HCT116 (cell line): Measurements from ENCODE around the gene LHCGR. TPM values are rescaled to one million over a fixed set of nuclear protein-coding genes. Genes with fewer than 3 reads are reported as not detected.

Experiments
- ATAC-seq: fragments of 200-7000 bp; cut with Tn5 transposase; 2 replicates; pipeline ENCODE4 v1.9.1; 2020; ENCODE audit warnings: mild to moderate bottlenecking, moderate library complexity
- BruUV-seq: library from RNA; stranded (reverse); fragments of 400-500 nt; replicated peaks from 2 replicates; lab custom pipeline; 2021; lab: Mats Ljungman, UMichigan
- CTCF ChIA-PET: fragments of 300-600 bp; sonication (Branson Sonifier 250); formaldehyde crosslinking; loops from one replicate; lab custom pipeline; 2021; ENCODE audit warnings: antibody characterized with exemption; lab: Charles Lee
- POLR2A ChIA-PET: fragments of 300-600, 350-600 bp; sonication (Branson Sonifier 250); formaldehyde crosslinking; loops from one replicate; lab custom pipeline; 2021; ENCODE audit warnings: antibody characterized with exemption; lab: Charles Lee
- RAD21 ChIA-PET, 2 experiments: fragments of 300-600 bp; sonication (Branson Sonifier 250); formaldehyde crosslinking; loops; one replicate each; lab custom pipeline; 2023; ENCODE audit warnings: low total read pairs in 2 of 2; ENCODE audit not compliant: uncharacterized antibody in 2 of 2, unreplicated experiment in 2 of 2, low non-redundant PET in 1 of 2; lab: Charles Lee
- DNase-seq: peaks from one replicate; pipeline ENCODE4 v3.0.0-alpha.2; 2010; ENCODE audit warnings: low read depth, low spot score
- H2AFZ ChIP-seq: fragments of 200-600 bp; shearing (Covaris generic), sonication (generic); 2 replicates; pipeline ENCODE4 v1.6.1; 2017; ENCODE audit warnings: low read depth, mixed run types, mixed read lengths, antibody characterized with exemption, low read length; ENCODE audit not compliant: poor library complexity, severe bottlenecking
- H3K27ac ChIP-seq: 2 replicates; pipeline ENCODE4 v1.5.1; 2012; ENCODE audit warnings: low read depth, low read length
- H3K27me3 ChIP-seq: fragments of 200-600 bp; sonication (generic); 2 replicates; pipeline ENCODE4 v1.6.1; 2016; ENCODE audit warnings: mixed run types, low read length, mixed read lengths; ENCODE audit not compliant: insufficient read depth
- H3K36me3 ChIP-seq, 2 experiments: fragments of 200-500 bp in 1 of 2; fragments of 200-600 bp in 1 of 2; sonication (Bioruptor generic) in 1 of 2; sonication (generic) in 1 of 2; 2 replicates each; pipeline versions ENCODE4 v1.5.1 to v1.6.1; 2014 to 2016; ENCODE audit warnings: low read length in 2 of 2, inconsistent platforms in 1 of 2, mixed read lengths in 1 of 2, mixed run types in 1 of 2; ENCODE audit not compliant: insufficient read depth in 2 of 2, control insufficient read depth in 1 of 2
- H3K4me1 ChIP-seq, 2 experiments: fragments of 200-600 bp in 1 of 2; sonication (generic) in 1 of 2; 2 replicates each; pipeline versions ENCODE4 v1.5.1 to v1.6.1; 2012 to 2017; ENCODE audit warnings: low read length in 2 of 2, inconsistent platforms in 1 of 2, mild to moderate bottlenecking in 1 of 2, mixed read lengths in 1 of 2, mixed run types in 1 of 2, moderate library complexity in 1 of 2; ENCODE audit not compliant: insufficient read depth in 2 of 2, control insufficient read depth in 1 of 2
- H3K4me2 ChIP-seq: fragments of 200-600 bp; sonication (generic); 2 replicates; pipeline ENCODE4 v1.6.1; 2017; ENCODE audit warnings: mixed run types, low read length, mixed read lengths
- H3K4me3 ChIP-seq, 2 experiments: fragments of 200-600 bp in 1 of 2; sonication (generic) in 1 of 2; replicated peaks in 1 of 2; 2 replicates each; pipeline ENCODE4 v1.5.1; 2011 to 2016; ENCODE audit warnings: low read length in 2 of 2, control low read depth in 1 of 2, low read depth in 1 of 2, mild to moderate bottlenecking in 1 of 2, mixed read lengths in 1 of 2, mixed run types in 1 of 2
- H3K79me2 ChIP-seq: fragments of 200-600 bp; sonication (generic); 2 replicates; pipeline ENCODE4 v1.6.1; 2017; ENCODE audit warnings: mild to moderate bottlenecking, mixed run types, low read length, moderate library complexity, mixed read lengths; ENCODE audit not compliant: insufficient read depth
- H3K9ac ChIP-seq: fragments of 200-600 bp; sonication (generic); 2 replicates; pipeline ENCODE4 v1.6.1; 2016; ENCODE audit warnings: low read length, mixed read lengths
- H3K9me2 ChIP-seq: fragments of 200-600 bp; sonication (generic), shearing (Covaris generic); 2 replicates; pipeline ENCODE4 v1.6.1; 2017; ENCODE audit warnings: mixed run types, mild to moderate bottlenecking, moderate library complexity; ENCODE audit not compliant: insufficient read depth
- H3K9me3 ChIP-seq, 2 experiments: fragments of 200-500 bp in 1 of 2; fragments of 200-600 bp in 1 of 2; sonication (Bioruptor generic) in 1 of 2; sonication (generic) in 1 of 2; 2 replicates each; pipeline ENCODE4 v1.6.1; 2014 to 2017; ENCODE audit warnings: low read length in 2 of 2, mixed read lengths in 2 of 2, inconsistent platforms in 1 of 2, low read depth in 1 of 2, mild to moderate bottlenecking in 1 of 2, mixed run types in 1 of 2, moderate library complexity in 1 of 2; ENCODE audit not compliant: control insufficient read depth in 1 of 2, insufficient read depth in 1 of 2
- H4K20me1 ChIP-seq: fragments of 200-600 bp; sonication (generic), shearing (Covaris generic); 2 replicates; pipeline ENCODE4 v1.6.1; 2017; ENCODE audit warnings: mixed run types, mild to moderate bottlenecking, moderate library complexity; ENCODE audit not compliant: insufficient read depth
- ATF3 ChIP-seq: IDR thresholded peaks from 2 replicates; pipeline ENCODE4 v1.6.1; 2012
- CBX3 ChIP-seq: IDR thresholded peaks from 2 replicates; pipeline ENCODE4 v1.6.1; 2012; ENCODE audit warnings: low read depth
- CEBPB ChIP-seq: IDR thresholded peaks from 2 replicates; pipeline ENCODE4 v1.6.1; 2012; ENCODE audit warnings: low read depth
- ELF1 ChIP-seq: IDR thresholded peaks from 2 replicates; pipeline ENCODE4 v1.6.1; 2012; ENCODE audit warnings: low read depth, borderline replicate concordance
- EZH2 ChIP-seq: fragments of 200-600 bp; sonication (generic); IDR thresholded peaks from 2 replicates; pipeline ENCODE4 v1.6.1; 2017; ENCODE audit warnings: antibody characterized with exemption, mixed run types
- POLR2AphosphoS5 ChIP-seq: IDR thresholded peaks from 2 replicates; pipeline ENCODE4 v1.6.1; 2011; ENCODE audit warnings: mild to moderate bottlenecking, low read depth, low read length, moderate library complexity
- SP1 ChIP-seq: IDR thresholded peaks from 2 replicates; pipeline ENCODE4 v1.6.1; 2012; ENCODE audit warnings: low read depth
- ZNF274 ChIP-seq: fragments of 200-500 bp; sonication (Bioruptor generic); IDR thresholded peaks from 2 replicates; pipeline ENCODE4 v1.6.1; 2014; ENCODE audit warnings: mild to moderate bottlenecking, low read depth, low read length, inconsistent platforms
- intact Hi-C: fragments of 100-400 bp; cut with micrococcal nuclease; formaldehyde crosslinking; loops from 2 replicates; pipeline ENCODE4 v1.10.0; 2022
- total RNA-seq: library from RNA; stranded (reverse); gene quantifications from one replicate; pipeline ENCODE4 v1.2.1, GENCODE V29; 2021; ENCODE audit not compliant: unreplicated experiment
- TF ChIP-seq, protein P1 (sequence below): IDR thresholded peaks from 2 replicates; pipeline ENCODE4 v1.6.1; 2012; ENCODE audit warnings: low read depth

Gene LHCGR
- total RNA-seq, 1 experiment from 2014 or later: not detected

GRCh38 chr2:48699348-48699930 lies 56.1 kb downstream of the LHCGR start:
- H3K9me3 ChIP-seq: no peaks in the 10 kb centered on the region
- intact Hi-C loops: no loop called here
- TF ChIP-seq EZH2 (no peak), ATF3 (no peak), CEBPB (no peak), CBX3 (no peak), ZNF274 (no peak), ELF1 (no peak), SP1 (no peak), POLR2AphosphoS5 (no peak)
- TF ChIP-seq, protein P1, sequence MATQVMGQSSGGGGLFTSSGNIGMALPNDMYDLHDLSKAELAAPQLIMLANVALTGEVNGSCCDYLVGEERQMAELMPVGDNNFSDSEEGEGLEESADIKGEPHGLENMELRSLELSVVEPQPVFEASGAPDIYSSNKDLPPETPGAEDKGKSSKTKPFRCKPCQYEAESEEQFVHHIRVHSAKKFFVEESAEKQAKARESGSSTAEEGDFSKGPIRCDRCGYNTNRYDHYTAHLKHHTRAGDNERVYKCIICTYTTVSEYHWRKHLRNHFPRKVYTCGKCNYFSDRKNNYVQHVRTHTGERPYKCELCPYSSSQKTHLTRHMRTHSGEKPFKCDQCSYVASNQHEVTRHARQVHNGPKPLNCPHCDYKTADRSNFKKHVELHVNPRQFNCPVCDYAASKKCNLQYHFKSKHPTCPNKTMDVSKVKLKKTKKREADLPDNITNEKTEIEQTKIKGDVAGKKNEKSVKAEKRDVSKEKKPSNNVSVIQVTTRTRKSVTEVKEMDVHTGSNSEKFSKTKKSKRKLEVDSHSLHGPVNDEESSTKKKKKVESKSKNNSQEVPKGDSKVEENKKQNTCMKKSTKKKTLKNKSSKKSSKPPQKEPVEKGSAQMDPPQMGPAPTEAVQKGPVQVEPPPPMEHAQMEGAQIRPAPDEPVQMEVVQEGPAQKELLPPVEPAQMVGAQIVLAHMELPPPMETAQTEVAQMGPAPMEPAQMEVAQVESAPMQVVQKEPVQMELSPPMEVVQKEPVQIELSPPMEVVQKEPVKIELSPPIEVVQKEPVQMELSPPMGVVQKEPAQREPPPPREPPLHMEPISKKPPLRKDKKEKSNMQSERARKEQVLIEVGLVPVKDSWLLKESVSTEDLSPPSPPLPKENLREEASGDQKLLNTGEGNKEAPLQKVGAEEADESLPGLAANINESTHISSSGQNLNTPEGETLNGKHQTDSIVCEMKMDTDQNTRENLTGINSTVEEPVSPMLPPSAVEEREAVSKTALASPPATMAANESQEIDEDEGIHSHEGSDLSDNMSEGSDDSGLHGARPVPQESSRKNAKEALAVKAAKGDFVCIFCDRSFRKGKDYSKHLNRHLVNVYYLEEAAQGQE: no peak
- H3K79me2 ChIP-seq: no peaks in the 10 kb centered on the region
- H3K4me3 ChIP-seq: no peak overlapping the region
- DNase-seq: no peak
- ChIA-PET CTCF (no interaction called here), RAD21 (no interaction called here), POLR2A (no interaction called here)
- no peaks in the 10 kb centered on the region for H3K36me3 ChIP-seq
- H4K20me1 ChIP-seq: no peaks in the 10 kb centered on the region
- H2AFZ ChIP-seq: no peak overlapping the region
- peaks cover 13% of the 10 kb centered on the region; the same call in 1 of the 2 replicates for H3K27me3 ChIP-seq
- ATAC-seq: no peak
- no TSS peak for BruUV-seq
- H3K27ac ChIP-seq: no peak overlapping the region
- no peaks in the 10 kb centered on the region for H3K9me2 ChIP-seq
- H3K4me1 ChIP-seq: no peaks in the 10 kb centered on the region
- no peak overlapping the region for H3K4me2 ChIP-seq
- H3K9ac ChIP-seq: no peak overlapping the region
